ENCODE results near the gene SRRM1. TPM values are rescaled to one million over a fixed set of nuclear protein-coding genes. Genes with fewer than 3 reads are reported as not detected.

The SRRM1 gene
- total and polyA plus RNA-seq, 2 donors (not counting 3 experiments of a cell fraction or from before 2014, with no cell fraction given), result 39.7 to 163 TPM

- H4K20me1 ChIP-seq (replicated peaks; ENCODE audit: control insufficient read depth, extremely low read depth, insufficient read depth, low read length), result no peaks in the 10 kb centered on the region
- H3K9ac ChIP-seq (replicated peaks; ENCODE audit: extremely low read depth, insufficient read depth, low read length), result no peak overlapping the region
- peak overlapping the region; percentile 53 for H2AFZ ChIP-seq (ENCODE audit: low read depth, low read length)
- H3K4me2 ChIP-seq (ENCODE audit: insufficient read depth, low read length), result no peak overlapping the region
- ChIA-PET POLR2A (no interaction called here), CTCF (no interaction called here)
- DNase-seq (ENCODE audit: low read depth, low spot score), result no peak
- FAIRE-seq, result no peak
- no peaks in the 10 kb centered on the region for H3K79me2 ChIP-seq (ENCODE audit: control insufficient read depth, insufficient read depth, low read length)
- dilution Hi-C loops (cut with MboI; ENCODE audit: extremely low pct_ligation_motif_present, low sequenced_read_pairs), result no loop called here
- no peak overlapping the region for H3K27ac ChIP-seq (ENCODE audit: insufficient read depth, low read depth, low read length)
- intact Hi-C loops (cut with micrococcal nuclease), result no loop called here
- no peak overlapping the region for H3K4me3 ChIP-seq (replicated peaks in 1 of 3; ENCODE audit: insufficient read depth in 1 of 3, low read depth in 1 of 3, low read length in 3 of 3)
- H3K36me3 ChIP-seq (ENCODE audit: control insufficient read depth in 2 of 2, extremely low read depth in 1 of 2, insufficient read depth in 2 of 2, low read length in 2 of 2), result no peaks in the 10 kb centered on the region
- no TSS peak for BruUV-seq (replicated peaks)
- TF ChIP-seq MYC (IDR thresholded peaks at IDR 0.05; ENCODE audit: low read depth, low read length) (no peak), GATA2 (IDR thresholded peaks at IDR 0.05; ENCODE audit: insufficient read depth, insufficient read length, low read depth, low read length) (no peak), POLR2A (IDR thresholded peaks at IDR 0.05; ENCODE audit: low read depth, low read length) (no peak), MAX (IDR thresholded peaks at IDR 0.05; ENCODE audit: insufficient read depth, insufficient read length) (no peak), JUN (IDR thresholded peaks at IDR 0.05; ENCODE audit: borderline replicate concordance, insufficient read depth, insufficient read length, low read depth) (no peak), FOS (IDR thresholded peaks at IDR 0.05; ENCODE audit: borderline replicate concordance, insufficient read depth, low read length) (no peak), EZH2 (IDR thresholded peaks at IDR 0.05; ENCODE audit: borderline replicate concordance, low read depth, low read length, severe bottlenecking) (no peak), POLR2AphosphoS5 (IDR thresholded peaks at IDR 0.05; ENCODE audit: insufficient read depth, low read depth, low read length) (no peak)
- TF ChIP-seq, protein P1, sequence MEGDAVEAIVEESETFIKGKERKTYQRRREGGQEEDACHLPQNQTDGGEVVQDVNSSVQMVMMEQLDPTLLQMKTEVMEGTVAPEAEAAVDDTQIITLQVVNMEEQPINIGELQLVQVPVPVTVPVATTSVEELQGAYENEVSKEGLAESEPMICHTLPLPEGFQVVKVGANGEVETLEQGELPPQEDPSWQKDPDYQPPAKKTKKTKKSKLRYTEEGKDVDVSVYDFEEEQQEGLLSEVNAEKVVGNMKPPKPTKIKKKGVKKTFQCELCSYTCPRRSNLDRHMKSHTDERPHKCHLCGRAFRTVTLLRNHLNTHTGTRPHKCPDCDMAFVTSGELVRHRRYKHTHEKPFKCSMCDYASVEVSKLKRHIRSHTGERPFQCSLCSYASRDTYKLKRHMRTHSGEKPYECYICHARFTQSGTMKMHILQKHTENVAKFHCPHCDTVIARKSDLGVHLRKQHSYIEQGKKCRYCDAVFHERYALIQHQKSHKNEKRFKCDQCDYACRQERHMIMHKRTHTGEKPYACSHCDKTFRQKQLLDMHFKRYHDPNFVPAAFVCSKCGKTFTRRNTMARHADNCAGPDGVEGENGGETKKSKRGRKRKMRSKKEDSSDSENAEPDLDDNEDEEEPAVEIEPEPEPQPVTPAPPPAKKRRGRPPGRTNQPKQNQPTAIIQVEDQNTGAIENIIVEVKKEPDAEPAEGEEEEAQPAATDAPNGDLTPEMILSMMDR (IDR thresholded peaks at IDR 0.05; ENCODE audit: extremely low read depth in 1 of 2, insufficient read depth in 1 of 2, low read depth in 1 of 2, low read length in 2 of 2), result no peak
- peaks cover 12% of the 10 kb centered on the region for H3K4me1 ChIP-seq (ENCODE audit: control insufficient read depth, extremely low read depth, insufficient read depth, low read length)
- no peaks in the 10 kb centered on the region for H3K9me3 ChIP-seq (replicated peaks; ENCODE audit: control insufficient read depth, insufficient read depth, low read length)
- no peaks in the 10 kb centered on the region for H3K27me3 ChIP-seq (ENCODE audit: control insufficient read depth in 2 of 2, insufficient read depth in 2 of 2, low read length in 2 of 2)
- no peaks in the 10 kb centered on the region for H3K9me1 ChIP-seq (replicated peaks; ENCODE audit: control insufficient read depth, extremely low read depth, insufficient read depth, low read length)
Observed at GRCh38 chr1:24715658-24716057, 72.6 kb downstream of the SRRM1 start.

Measured in endothelial cell of umbilical vein (primary cell).